SU-DHL-6 (cell line): ENCODE measurements around the gene KRT16.
"Not testable (repeated sequence)": the region's sequence is repeated elsewhere in the genome, so short reads cannot be mapped to it uniquely, and the experiment has no call there.

Source experiments
- CTCF ChIP-seq: fragments of 200-600 bp; sonication (generic); IDR thresholded peaks from one replicate; pipeline ENCODE4 v1.5.1; 2017; ENCODE audit warnings: antibody characterized with exemption, mild to moderate bottlenecking, low read length, moderate library complexity; ENCODE audit not compliant: insufficient read depth, poor library complexity, severe bottlenecking
- EZH2phosphoT487 ChIP-seq: fragments of 200-600 bp; sonication (generic), shearing (Covaris generic); conservative IDR thresholded peaks from 2 replicates; pipeline ENCODE4 v1.6.1; 2018; ENCODE audit warnings: mild to moderate bottlenecking, antibody characterized with exemption, low read length, moderate library complexity, mixed read lengths

GRCh38 chr17:41616486-41616885, 3.9 kb upstream of the KRT16 start:
- not testable (repeated sequence) for TF ChIP-seq CTCF, EZH2phosphoT487
